PFSK-1 (cell line): ENCODE results near the gene KLK14.

Experiments used
- FOXP2 ChIP-seq: optimal IDR thresholded peaks from 2 replicates; pipeline ENCODE3; 2011; ENCODE audit warnings: borderline replicate concordance, control low read depth, inconsistent platforms; ENCODE audit not compliant: insufficient read depth; ENCODE audit errors: extremely low read length, extremely low read depth
- POLR2AphosphoS5 ChIP-seq: IDR thresholded peaks from 2 replicates; pipeline ENCODE4 v1.6.1; 2012; ENCODE audit warnings: low read depth, mild to moderate bottlenecking, control low read depth, low read length, moderate library complexity
- REST ChIP-seq, 2 experiments: IDR thresholded peaks; 2 replicates each; pipeline versions ENCODE4 v1.6.1 to v1.8.0; 2011 to 2012; ENCODE audit warnings: low read depth in 2 of 2, low read length in 2 of 2, control low read depth in 1 of 2, inconsistent platforms in 1 of 2, mild to moderate bottlenecking in 1 of 2, moderate library complexity in 1 of 2; ENCODE audit not compliant: insufficient read depth in 1 of 2
- SIN3A ChIP-seq: IDR thresholded peaks from 2 replicates; pipeline ENCODE4 v1.6.1; 2012; ENCODE audit warnings: mild to moderate bottlenecking, low read length, moderate library complexity, borderline replicate concordance; ENCODE audit not compliant: insufficient read depth
- TAF1 ChIP-seq: IDR thresholded peaks from 2 replicates; pipeline ENCODE4 v1.6.1; 2012; ENCODE audit warnings: low read length, control low read depth, borderline replicate concordance; ENCODE audit not compliant: insufficient read depth

The KLK14 gene

DNA sequence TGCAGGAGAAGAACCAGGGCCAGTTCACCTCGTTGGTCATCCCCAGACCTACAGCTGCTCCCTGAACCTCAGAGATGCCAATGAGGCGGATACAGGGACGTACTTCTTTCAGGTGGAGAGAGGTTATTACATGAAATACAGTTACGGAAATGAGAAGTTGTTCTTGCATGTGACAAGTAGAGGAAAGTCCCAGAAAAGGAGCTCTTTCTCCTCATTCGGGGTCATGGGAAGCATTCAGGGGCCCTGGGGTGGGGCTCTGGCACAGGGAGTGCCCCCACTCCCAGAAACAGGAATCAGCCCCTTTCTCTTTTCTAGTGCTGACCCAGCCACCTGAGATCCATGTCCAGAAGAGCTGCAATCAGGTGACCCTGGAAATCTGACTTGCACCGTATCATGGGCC lies 37.5 kb upstream of the KLK14 start:
- TF ChIP-seq TAF1 (no peak), REST (IDR thresholded peaks at IDR 0.05; ENCODE audit: insufficient read depth in 1 of 2, low read depth in 2 of 2, low read length in 2 of 2) (no peak), SIN3A (no peak), FOXP2 (no peak), POLR2AphosphoS5 (no peak)

DNA sequence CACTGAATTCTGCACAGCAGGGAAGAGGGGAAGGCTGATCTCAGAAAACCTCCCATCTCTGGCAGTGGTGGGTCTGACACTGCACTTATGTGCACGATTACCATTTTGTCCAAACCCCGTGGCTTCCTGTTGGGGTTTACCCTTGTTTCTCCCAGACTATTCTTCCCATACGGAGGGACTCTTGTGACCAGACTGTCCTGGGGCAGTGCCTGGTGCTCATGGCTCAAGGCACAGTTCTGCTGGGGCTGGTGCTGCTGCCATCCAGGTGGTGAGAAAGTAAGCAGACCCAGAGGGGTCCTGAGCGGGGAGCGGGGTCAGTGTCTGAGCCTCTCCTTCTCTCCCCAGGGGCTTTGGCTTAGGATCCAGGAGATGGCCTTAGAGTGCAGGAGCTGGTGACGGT lies 36.9 kb upstream of the KLK14 start:
- TF ChIP-seq FOXP2 (no peak), POLR2AphosphoS5 (no peak), REST (IDR thresholded peaks at IDR 0.05; ENCODE audit: insufficient read depth in 1 of 2, low read depth in 2 of 2, low read length in 2 of 2) (no peak), TAF1 (no peak), SIN3A (no peak)

DNA sequence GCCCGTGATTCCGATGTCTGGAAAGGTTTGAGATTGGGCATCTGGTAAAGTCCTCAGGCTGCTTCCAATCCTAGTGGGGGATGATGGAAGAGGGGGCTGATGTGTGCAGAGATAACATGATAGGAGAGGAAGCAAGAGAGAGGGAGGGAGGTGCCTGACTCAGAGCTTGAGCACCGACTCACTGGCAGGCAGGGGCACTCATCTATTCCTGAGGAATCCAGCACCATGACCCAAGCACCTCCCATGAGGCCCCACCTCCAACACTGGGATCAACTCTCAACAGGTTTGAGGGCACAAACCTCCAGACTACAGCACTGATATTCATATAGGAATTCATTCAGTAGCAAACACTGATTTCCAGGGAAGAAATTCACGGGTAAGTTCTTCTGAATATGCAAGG lies 36.4 kb upstream of the KLK14 start:
- TF ChIP-seq TAF1, result no peak

- no peak for TF ChIP-seq TAF1
- TF ChIP-seq SIN3A, result no peak
- no peak for TF ChIP-seq POLR2AphosphoS5
- no peak for TF ChIP-seq FOXP2
- TF ChIP-seq REST (IDR thresholded peaks at IDR 0.05; ENCODE audit: insufficient read depth in 1 of 2, low read depth in 2 of 2, low read length in 2 of 2), result no peak
Measured at GRCh38 chr19:51116736-51117286, 34.1 kb upstream of the KLK14 start.

DNA sequence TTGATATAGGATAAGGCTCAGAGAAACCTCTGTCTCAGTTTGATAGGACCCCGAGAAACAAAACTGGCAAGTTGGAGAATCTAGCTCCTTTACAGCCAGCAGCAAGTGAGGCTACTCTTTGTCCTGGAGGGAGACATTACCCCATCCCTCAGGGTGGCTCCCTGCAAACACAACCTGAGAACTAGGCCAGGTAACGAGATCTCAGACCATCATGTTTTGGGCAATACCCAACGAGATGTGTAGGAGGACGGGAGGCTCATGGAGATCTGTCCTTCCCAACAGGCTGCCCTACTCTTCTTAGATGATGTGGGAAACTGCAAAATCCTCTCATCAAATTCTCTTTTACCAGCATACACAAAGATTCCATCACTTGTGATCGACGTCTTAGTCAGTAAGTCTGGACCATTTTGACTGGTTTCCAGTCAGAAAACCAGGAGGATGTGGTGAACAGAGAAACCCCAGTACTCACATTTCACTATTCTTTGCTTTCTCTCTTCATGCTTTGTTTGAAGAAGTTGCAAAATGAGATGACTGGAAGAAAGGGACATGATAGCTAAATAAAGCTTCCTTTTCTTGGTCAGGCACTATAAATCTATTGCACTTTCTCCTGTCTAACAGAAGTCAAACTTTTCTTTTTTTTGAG lies 31.5 kb upstream of the KLK14 start:
- TF ChIP-seq SIN3A, result no peak
- no peak for TF ChIP-seq REST (IDR thresholded peaks at IDR 0.05; ENCODE audit: insufficient read depth in 1 of 2, low read depth in 2 of 2, low read length in 2 of 2)
- no peak for TF ChIP-seq FOXP2
- no peak for TF ChIP-seq TAF1
- TF ChIP-seq POLR2AphosphoS5, result no peak
